ENCODE measurements around the gene KRTAP4-3.
"Not testable (repeated sequence)": the region's sequence is repeated elsewhere in the genome, so short reads cannot be mapped to it uniquely, and the experiment has no call there.

Gene KRTAP4-3

DNA sequence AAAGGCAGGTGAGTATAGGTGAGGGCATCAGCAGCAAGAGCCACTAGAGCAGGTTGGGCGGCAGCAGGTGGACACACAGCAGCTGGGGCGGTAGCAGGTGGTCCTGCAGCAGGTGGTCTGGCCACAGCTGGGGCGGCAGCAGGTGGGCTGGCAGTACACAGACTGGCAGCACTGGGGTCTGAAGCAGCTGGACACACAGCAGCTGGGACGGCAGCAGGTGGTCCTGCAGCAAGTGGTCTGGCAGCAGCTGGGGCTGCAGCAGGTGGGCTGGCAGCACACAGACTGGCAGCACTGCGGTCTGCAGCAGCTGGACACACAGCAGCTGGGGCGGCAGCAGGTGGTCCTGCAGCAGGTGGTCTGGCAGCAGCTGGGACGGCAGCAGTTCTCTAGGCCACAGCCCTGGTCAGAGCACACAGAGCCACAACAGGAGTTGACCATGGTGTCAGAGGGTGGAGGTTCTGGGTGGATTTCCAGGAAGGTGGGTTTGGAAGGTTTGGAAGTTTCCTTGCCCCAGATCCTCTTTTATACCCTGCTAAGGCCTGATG, 9.8 kb upstream of the KRTAP4-3 start, which contains the start of gene KRTAP4-2:
KRTAP4-2 (minus strand) TSS at position 495 of the 545 bp plus-strand sequence; CDS start at position 438, 57 bp downstream.
- TF ChIP-seq, protein P1, sequence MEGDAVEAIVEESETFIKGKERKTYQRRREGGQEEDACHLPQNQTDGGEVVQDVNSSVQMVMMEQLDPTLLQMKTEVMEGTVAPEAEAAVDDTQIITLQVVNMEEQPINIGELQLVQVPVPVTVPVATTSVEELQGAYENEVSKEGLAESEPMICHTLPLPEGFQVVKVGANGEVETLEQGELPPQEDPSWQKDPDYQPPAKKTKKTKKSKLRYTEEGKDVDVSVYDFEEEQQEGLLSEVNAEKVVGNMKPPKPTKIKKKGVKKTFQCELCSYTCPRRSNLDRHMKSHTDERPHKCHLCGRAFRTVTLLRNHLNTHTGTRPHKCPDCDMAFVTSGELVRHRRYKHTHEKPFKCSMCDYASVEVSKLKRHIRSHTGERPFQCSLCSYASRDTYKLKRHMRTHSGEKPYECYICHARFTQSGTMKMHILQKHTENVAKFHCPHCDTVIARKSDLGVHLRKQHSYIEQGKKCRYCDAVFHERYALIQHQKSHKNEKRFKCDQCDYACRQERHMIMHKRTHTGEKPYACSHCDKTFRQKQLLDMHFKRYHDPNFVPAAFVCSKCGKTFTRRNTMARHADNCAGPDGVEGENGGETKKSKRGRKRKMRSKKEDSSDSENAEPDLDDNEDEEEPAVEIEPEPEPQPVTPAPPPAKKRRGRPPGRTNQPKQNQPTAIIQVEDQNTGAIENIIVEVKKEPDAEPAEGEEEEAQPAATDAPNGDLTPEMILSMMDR (IDR thresholded peaks at IDR 0.05; ENCODE audit: low read depth, low read length, missing control alignments) = no peak
- H3K4me3 ChIP-seq (replicated peaks; ENCODE audit: low read depth, low read length) = no peak within 1 kb of the TSS
- no peak for DNase-seq (ENCODE audit: extremely low read depth, low read depth)

DNA sequence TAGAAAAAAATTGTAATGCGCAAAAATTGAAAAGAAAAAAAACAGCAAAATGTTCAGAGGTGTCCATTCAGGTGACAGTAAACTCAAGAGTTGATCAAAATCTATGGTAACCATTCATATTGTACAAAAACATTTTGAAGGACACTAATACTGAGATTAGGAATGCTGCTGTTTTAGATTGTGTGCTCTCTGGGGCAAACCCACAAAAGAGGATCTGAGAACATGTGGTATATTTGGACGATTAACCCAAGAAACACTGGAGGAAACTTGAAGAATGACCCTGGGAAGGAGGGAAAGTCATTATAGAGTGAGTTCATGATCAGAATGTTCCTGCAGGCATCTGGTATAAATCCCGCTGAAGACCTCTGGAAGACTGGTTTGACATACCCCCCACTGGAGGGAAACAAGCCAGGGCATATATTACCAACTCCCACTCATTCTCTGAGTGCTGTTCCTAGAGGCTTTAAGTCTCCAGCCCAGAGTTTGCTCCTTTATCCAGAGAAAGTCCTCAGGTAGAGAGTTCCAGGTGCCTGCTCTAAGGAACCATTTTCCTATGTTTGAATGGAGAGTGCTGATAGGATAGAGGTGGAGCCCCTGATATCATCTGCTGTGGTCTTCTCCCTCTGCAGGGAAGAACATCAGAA, 8.8 kb upstream of the KRTAP4-3 start:
- DNase-seq (ENCODE audit: extremely low read depth, low read depth) = no peak
- TF ChIP-seq, protein P1 (IDR thresholded peaks at IDR 0.05; ENCODE audit: low read depth, low read length, missing control alignments) = no peak
- H3K4me3 ChIP-seq (replicated peaks; ENCODE audit: low read depth, low read length) = no peak overlapping the region

DNA sequence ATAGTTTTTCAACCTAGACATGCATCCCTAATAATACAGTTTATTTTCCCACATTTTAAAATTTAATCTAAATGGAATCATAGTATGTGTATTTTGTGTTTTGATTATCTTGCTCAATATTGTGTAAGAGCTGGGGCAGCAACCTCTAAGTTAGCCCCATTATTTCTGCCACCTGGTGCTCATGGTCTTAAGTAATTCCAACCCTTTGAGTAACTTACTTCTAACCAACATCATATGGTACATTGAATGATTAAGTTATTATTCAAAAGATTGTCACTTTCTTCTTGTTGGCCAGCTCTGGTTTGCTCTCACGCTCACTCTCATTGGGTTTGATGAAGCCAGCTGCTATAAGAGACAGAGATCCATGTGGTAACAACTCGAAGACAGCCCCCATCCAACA, 3.9 kb upstream of the KRTAP4-3 start:
- H3K4me3 ChIP-seq (replicated peaks; ENCODE audit: low read depth, low read length) = no peak overlapping the region
- TF ChIP-seq, protein P1 (IDR thresholded peaks at IDR 0.05; ENCODE audit: low read depth, low read length, missing control alignments) = no peak
- no peak for DNase-seq (ENCODE audit: extremely low read depth, low read depth)

DNA sequence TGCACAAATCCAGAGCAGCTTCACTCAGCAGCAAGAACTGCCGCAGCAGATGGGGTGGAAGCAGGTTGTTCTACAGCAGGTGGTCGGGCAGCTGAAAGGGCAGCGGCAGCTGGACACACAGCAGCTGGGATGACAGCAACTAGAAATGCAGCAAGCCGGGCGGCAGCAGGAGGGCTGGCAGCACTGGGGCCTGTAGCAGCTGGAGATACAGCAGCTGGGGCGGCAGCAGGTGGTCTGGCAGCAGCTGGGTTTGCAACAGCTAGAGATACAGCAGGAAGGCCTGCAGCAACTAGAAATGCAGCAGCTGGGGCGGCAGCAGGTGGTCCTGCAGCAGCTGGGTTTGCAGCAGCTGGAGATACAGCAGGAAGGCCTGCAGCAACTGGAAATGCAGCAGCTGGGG, 460 bp downstream of the KRTAP4-3 start:
- TF ChIP-seq, protein P1 (IDR thresholded peaks at IDR 0.05; ENCODE audit: low read depth, low read length, missing control alignments) = no peak
- DNase-seq (ENCODE audit: extremely low read depth, low read depth) = no peak
- H3K4me3 ChIP-seq (replicated peaks; ENCODE audit: low read depth, low read length) = no peak overlapping the region

DNA sequence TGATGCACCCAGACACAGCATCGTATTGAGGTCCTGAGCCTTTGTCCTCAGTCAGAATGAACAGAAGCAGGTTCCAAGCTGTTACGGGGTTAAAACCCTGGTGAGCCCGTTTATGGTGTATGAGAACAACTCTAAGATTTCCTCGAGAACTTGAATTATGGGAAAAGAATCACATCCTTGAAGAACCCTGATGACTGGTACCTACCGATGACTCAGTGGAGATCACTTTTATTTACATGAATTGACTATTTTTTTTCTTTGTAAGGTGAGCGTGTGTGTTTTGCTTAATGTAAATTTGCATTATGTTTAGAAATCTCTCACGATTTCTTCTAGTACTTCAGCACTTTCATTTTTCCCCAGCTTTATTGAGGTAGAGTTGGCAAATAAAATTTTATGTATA, 4.2 kb downstream of the KRTAP4-3 start:
- no peak for DNase-seq (ENCODE audit: extremely low read depth, low read depth)
- H3K4me3 ChIP-seq (replicated peaks; ENCODE audit: low read depth, low read length) = no peak overlapping the region
- TF ChIP-seq, protein P1 (IDR thresholded peaks at IDR 0.05; ENCODE audit: low read depth, low read length, missing control alignments) = no peak

DNA sequence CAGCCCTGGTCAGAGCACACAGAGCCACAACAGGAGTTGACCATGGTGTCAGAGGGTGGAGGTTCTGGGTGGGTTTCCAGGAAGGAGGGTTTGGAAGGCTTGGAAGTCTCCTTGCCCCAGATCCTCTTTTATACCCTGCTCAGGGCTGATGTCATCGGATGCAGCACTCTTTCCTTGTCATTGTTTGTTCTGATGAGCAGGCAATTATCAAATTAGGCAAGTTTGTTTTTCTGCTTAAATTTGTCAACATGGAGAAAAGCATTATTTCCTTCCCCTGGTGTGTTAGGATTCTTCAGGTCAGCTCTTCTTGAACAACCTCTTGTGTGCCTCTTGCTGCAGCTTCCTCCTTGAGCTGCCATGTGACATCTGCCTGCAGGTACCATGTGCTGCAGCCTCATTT, 7.4 kb downstream of the KRTAP4-3 start, which contains the start of gene KRTAP4-4:
KRTAP4-4 (minus strand) TSS at position 101 of the 400 bp plus-strand sequence; CDS start at position 44, 57 bp downstream.
- DNase-seq (ENCODE audit: extremely low read depth, low read depth) = no peak
- TF ChIP-seq, protein P1 (IDR thresholded peaks at IDR 0.05; ENCODE audit: low read depth, low read length, missing control alignments) = no peak
- no peak within 1 kb of the TSS for H3K4me3 ChIP-seq (replicated peaks; ENCODE audit: low read depth, low read length)

DNA sequence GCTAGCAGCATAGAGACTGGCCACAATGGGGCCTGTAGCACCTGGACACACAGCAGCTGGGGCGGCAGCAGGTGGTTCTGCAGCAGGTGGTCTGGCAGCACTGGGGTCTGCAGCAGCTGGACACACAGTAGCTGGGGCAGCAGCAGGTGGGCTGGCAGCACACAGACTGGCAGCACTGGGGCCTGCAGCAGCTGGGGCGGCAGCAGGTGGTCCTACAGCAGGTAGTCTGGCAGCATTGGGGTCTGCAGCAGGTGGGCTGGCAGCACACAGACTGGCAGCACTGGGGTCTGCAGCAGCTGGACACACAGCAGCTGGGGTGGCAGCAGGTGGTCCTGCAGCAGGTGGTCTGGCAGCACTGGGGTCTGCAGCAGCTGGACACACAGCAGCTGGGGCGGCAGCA, 7.8 kb downstream of the KRTAP4-3 start:
- H3K4me3 ChIP-seq (replicated peaks; ENCODE audit: low read depth, low read length); DNase-seq (ENCODE audit: extremely low read depth, low read depth): not testable (repeated sequence)

All from HFF-Myc (cell line).